NCI-H1105 (cell line): ENCODE data around the gene EEF2.
"Not testable (repeated sequence)": the region's sequence is repeated elsewhere in the genome, so short reads cannot be mapped to it uniquely, and the experiment has no call there.

ENCODE experiments used
- DNase-seq: peaks from one replicate; lab custom pipeline; 2025; lab: John Stamatoyannopoulos, UW

EEF2 gene

DNA sequence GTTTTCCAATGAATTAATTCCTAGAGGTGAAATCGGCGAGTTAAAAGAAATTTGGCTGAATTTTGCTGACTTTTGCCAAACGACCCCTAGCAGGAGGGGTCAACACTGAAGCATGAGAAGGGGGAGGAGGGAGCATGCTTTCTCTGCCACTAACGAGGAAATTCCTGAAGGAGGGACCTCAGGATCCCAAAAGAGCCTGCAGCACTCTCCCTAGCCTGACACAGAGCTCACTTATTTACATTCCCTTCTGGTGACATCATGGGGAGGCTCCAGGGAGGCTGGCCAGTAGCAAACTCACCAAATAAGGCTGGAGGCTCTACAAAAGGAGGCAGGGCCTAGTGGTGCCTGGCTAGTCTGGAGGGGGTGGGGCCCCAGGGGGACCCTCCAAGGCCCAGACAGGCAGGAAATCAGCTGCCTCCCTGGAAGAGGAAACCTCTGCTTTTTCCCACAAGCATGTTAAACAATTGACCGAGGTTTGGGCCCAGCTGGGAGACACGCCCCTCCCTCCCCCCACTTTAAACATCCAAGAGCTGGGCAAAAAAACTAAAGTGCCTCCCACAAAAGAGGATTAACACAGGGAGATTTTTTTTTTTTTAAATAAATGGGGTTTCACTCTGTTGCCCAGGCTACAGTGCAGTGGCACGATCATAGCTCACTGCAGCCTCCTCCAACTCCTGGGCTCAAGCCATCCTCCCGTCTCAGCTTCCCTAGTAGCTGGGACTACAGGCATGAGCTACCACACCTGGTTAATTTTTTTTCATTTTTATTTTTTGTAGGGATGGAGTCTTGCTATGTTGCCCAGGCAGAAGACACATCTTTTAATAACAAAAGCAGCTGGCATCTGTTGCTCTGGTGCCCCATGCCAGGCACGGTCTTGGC is 16.5 kb downstream of the EEF2 start:
- DNase-seq: no peak

DNA sequence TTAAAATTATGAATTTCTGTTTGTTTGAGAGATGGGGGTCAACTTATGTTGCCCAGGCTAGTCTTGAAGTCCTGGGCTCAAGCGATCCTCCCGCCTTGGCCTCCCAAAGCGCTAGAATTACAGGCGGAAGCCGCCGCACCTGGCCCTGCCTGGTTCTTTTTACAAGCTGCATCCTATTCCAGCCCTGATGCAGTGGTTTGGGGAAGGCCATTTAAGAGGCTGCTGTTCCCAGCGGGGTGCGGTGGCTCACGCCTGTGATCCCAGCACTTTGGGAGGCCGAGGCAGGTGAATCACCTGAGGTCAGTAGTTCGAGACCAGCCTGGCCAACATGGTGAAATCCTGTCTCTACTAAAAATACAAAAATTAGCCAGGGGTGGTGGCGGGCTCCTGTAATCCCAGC is 17.3 kb downstream of the EEF2 start:
- not testable (repeated sequence) for DNase-seq

DNA sequence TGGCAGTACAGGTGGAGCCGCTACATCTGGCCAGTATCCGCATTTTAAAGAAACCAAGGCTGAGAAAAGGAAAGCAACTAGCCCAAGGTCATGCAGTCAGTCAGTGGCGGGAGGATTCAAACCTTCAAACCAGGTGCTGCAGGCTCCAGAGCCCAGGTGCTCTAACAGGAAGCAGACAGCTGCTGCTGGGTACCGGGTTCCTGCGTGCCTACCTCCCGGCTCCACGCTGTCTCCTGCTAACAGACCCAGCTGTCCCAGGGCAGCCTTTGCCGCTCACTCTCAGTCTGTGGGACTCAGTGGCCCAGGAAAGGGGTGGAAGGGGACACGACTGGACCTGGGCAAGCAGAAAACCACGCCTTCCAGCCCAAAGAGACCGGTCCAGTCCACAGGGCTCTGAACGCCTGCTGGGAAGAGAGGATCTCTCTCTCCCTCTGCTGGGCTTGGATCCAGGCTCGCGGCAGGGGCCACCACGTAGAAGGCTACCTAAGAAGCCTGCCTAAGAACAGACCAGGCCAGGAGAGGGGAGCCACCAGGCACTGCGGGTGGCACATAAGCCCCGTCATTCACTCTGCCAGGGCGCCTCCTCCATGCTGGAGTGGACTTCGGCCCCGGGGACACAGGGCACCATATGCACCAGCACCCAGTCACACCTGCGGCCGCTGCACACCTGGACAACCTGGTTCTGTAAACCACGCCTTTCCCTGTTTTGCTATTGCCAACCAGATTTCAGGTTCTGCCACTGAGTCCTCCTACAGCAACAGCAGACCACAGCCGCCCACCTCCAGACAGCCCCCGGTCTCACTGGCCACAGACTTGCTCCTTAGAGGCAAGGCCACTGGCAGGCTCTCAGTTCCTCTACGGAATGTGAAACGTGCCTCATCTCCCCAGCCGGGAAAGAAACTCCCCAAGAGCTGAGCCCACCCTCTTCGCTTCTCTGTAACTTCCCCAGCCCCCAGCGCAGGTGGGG is 18.9 kb downstream of the EEF2 start:
- no peak for DNase-seq

DNA sequence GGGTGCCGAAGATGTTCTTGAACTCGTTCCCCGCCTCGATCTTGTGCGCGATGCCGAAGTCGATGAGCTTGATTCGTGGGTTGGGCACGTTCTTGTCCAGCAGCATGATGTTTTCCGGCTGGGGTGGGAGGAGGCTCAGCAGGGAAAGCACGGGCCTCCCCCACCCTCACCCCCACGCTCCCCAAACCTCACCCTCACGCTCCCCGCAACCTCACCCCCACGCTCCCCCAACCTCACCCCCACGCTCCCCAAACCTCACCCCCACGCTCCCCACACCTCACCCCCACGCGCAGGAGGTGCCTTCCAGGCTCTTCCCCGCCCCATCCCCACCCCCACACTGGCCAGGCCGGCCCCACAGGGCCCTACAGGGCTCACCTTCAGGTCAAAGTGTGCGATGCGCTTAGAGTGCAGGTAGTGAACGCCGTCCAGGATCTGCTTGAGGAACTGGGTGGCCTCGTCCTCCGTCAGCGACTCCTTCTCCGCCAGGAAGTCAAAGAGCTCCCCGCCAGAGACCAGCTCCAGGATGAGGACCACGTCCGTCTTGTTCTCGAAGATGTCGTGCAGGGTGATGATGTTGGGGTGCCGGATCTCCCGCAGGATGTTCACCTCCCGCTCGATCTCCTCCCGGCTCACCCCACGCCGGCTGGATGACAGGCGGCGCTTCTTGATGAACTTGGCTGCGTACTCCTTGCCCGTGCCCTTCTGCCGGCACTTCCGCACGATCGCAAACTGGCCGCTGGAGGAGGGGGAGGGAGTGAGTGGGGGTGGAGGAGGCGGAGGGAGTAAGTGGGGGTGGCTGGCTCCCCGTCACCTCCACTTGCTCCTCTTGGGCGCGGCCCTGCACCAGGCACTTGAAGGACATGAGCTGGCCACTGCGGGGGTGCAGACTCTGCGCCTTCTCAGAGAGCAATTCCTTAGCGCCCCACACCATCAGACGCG is 20.7 kb downstream of the EEF2 start:
- no peak for DNase-seq

DNA sequence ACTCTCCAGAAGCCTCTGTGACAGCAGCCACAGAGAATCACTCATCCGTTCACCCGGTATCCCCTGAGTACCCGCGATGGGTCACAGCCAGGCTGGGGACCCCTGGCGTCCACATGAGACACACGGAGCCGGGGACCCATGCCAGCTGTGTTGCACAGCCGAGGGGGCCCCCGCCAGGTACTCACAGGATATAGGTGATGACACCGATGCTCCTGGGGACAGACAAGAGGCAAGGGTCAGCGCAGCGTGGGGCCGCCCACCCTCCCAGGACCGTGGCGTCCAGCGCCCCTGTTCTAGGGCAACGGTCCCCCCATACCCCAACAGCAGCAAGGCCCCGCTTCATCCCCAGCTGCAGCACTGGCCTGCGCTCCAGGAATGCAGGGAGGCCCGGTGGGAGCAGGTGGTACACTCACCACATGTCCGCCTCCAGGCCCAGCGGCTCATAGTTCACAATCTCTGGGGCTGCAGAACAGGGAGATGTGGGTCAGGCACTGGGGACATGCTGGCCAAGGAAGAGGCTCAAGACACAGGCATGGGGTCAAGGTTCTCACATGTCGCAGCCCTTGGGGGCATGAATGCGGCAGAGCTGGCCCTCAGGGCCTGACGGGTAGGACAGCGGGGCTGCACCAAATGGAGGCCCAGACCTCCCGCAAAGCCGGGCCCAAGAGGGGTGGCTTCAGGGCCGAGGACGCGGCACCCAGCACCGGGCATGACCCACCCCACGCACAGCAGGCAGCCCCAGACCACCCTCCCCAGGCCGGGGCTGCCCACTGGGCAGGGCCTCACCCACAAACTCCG is 21.6 kb downstream of the EEF2 start:
- no peak for DNase-seq

DNA sequence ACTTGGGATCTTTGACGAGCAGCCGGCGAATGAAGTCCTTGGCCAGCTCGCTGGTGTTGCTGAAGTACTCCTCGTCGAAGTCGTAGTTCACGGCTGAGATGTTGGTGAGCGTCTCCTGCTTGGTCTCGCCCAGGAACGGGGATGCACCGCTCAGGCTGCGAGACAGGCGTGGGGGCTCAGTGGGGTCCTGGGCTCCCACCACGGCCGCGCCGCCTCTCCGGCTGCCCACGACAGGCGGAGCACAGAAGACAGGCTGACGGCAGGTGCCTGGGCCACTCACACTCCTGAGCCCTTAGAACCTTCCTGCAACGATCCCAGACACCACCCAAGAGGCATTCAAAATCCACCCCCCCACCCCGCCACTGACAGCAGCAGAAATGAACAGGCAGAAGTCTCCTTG is 24.3 kb downstream of the EEF2 start:
- no peak for DNase-seq

DNA sequence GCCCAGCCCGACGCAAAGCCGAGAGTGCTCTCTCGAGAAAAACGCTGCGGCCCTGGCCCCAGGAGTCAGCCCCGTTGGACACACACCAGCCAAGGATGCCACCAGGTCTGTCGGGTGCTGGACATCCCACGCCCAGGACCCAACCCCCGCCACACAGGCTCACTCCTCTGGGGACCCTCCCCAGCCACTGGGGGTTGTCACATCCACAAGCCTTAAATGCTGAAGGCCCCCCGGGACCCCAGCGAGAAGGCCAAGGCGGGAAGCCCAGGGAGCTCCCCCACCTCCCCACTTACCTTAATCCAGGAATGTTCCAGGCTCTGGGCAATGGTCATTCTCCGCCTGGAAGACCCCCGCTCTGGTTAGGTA is 25.5 kb downstream of the EEF2 start:
- DNase-seq: no peak

DNA sequence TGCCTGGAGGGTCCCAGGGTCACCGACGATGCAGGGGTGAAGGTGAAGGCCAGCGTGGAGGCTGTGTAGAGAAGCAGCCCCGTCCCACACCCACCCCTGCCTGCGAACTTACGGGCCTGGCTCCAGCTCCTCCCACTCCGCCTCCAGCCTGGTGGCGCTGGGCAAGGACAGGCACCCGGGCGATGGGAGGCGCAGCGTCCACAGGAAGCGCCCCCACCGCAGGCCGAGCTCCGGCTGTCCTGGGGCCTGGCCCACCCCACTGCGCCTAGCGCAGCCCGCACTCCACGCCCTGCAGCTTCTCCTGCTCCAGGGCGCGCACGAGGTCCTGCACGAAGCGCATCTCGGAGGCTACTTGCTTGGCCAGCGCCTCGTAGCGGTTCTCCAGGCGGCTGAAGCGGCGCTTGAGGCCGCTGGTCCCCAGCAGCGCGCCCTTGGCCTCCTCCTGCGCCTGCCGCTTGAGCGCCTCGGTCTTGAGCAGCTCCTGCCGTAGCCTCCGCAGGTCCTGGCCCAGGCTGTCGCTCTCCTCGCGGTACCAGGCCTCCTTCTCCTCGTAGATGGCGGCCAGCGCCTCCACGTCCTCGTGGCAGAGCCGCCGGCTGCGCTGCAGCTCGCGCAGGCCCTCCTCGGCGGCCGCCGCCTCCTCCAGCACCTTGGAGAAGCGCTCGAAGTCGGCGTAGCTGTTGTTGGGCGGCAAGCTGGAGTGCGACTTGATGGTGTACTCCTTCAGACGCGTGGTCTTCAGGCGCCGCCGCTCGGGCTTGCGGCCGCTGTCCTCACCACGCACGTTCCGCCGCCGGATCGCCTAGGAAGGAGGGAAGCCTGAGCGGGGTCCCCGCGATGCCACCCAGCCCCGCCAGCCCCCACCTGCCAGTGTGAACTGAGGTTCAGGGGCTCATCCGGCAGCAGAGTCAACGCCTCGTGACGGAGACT is 26.2 kb downstream of the EEF2 start:
- no peak for DNase-seq

DNA sequence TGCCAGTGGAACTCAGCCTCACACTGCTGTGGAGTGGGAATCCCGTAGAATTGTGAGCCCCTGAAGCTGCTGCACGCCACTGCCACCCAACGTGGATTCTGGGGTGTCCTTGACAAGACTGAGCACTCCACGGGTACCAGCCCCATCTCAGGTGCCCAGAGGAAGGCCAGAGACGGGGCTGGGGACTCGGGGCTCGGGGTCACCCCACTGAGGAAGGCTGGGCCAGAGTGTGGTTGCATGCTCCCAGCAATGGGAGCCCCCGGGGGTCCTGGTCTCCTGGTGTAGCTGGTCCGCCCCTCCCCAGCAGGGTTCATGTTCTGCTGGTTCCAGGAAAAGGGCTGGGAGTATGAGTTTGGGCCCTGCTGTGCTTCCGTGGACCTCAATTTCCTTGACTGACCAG is 29.6 kb downstream of the EEF2 start:
- DNase-seq: no peak

DNA sequence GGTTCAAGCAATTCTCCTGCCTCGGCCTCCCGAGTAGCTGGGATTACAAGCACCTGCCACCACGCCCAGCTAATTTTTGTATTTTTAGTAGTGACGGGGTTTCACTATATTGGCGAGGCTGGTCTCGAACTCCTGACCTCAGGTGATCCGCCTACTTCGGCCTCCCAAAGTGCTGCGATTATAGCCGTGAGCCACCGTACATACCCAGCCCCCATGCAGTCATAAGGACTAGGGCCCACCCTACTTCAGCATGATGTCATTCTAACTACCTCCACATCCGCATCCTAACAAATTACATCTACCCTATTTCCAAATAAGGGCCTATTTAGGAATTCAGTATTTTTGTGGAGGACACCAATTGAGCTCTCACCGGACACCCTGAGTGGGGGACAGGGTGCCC is 30.0 kb downstream of the EEF2 start:
- not testable (repeated sequence) for DNase-seq

DNA sequence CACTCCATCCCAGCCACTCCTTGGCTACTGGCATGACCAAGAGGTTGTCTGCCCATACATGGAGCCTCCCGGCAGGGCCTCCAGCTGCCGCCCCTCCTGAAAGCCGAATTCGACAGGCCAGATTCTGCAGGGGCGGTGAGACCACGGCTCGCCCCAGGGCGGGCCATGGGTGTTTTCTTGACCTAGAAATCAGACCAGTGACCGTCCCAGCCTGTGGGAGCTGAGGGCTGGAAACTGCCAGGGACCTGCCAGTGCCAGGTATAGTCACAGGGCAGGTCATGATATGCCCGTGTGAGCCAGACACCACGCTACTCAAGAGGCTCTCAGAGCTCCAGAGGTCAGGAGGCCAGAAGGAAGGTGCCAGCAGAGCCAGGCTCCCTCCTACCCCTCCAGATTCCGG is 31.2 kb downstream of the EEF2 start:
- DNase-seq: no peak

DNA sequence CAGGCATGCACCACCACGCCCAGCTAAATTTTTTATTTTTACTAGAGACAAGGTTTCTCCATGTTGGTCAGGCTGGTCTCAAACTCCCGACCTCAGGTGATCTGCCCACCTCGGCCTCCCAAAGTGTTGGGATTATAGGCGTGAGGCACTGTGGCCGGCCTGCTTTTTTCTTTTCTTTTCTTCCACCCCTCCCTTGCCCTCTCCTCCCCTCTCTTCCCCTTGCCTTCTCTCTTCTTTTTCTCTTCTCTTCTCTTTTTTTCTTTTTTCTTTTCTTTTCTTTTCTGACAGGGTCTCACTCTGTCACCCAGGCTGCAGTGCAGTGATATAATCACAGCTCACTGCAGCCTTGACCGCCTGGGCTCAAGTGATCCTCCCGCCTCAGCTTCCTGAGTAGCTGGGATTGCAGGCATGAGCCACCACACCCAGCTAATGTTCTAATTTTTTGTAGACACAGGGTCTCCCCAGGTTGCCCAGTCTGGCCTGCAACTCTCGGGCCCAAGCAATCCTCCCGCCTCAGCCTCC is 32.4 kb downstream of the EEF2 start:
- not testable (repeated sequence) for DNase-seq

DNA sequence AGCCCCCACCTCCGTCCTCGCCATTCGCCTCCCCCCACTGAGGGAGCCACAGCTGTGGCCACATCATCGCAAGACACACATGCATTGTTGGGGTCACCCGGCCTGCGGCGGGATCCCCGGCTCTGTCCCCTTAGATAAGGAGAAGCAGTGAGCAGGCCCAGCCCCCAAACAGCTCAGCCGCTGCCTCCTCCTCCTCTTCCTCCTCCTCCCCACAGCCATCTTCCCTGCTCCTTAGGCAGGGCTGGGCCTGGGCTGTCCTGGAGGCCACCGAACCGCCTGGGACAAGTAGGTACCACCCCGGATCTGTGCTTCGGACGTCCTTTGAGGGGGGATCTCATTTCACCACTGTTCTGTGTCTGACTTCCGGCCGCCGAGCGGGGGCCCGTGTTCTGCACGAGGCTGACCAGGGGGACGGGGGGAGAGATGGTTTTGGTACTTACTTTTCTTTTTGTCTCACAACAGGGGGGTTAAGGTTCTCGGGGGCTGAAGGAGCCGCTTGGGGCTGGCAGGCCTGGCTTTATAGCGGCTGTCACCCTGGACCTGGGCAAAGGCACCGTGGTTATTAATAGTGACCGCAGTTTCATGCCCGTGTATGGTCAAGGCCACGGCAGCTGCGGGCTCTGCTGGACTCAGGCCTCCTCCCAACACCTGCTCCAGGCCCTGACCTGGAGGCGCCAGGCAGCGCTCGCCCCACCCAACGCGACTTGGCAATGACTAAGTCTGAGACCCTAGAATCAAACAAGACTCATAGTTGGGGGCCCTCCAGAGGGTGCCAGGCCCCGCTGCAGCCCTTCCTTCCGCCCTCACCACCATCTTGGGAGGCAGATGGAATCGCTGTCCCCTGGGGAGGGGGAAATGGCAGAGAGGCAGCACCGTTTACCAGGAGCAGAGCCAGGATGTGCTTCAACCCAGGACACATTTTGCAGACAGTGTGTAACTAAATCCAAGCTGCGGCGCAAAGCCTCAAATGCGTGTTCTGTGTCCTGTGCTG is 34.1 kb downstream of the EEF2 start:
- no peak for DNase-seq

DNA sequence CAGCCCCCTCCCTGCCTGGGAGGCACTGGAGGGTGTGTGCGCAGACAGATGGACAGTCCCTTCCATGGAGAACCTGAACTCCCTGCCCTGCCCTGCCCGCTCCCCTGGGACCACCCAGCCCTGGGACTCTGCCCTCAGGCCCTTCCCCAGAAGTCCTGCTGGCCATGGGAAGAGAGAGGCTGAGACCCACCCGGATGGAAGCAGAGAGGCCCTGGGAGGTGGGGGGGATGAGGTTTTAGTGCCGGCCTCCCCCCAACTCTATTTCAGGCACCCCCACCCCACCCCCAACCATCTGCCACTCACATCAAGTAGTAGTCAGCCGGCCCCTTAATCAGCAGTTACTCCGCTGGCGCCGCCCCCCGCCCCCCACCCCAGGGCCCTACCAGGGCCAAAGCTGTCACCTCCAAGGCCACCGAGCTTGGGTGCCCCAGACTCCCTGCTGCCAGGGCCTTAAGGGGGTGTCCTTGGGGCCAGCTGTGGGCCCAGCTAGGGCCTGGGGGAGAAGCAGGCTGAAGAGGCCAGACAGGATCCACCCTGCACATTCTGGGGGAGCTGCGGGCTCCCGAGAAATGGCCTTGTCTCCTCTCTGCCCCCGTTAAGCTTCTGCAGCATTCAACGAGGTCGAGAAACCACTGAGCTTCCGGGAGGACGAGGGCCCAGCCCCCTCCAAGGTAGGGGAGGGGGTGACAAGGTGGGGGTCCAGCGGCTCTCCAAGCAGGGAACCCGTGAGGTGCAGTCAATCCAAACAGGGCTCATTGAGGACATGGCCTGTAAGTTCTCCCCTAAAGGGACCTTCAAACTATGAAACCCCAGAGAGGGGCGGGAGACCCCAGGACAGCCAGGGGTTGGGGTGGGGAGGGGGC is 35.0 kb downstream of the EEF2 start:
- DNase-seq: no peak

DNA sequence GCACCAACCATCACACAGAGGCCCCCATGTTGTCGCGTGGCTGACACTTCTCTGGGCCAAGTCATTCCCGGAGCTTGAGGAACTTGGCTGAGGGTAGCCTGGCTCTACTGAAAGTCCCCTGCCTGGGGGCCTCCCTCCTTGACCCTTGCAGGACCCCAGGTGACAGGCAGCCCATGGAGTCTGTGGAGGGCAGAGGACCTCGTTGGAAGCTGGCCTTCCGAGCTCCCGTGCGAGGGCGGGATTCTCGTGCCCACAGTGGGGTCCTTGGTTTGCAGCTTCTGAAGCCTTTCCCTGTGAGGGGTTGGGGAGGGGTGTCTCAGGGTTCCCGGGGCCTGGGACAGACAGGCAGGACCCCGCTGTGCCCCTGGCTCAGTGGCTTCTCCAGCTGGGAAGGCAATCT is 36.0 kb downstream of the EEF2 start:
- no peak for DNase-seq

DNA sequence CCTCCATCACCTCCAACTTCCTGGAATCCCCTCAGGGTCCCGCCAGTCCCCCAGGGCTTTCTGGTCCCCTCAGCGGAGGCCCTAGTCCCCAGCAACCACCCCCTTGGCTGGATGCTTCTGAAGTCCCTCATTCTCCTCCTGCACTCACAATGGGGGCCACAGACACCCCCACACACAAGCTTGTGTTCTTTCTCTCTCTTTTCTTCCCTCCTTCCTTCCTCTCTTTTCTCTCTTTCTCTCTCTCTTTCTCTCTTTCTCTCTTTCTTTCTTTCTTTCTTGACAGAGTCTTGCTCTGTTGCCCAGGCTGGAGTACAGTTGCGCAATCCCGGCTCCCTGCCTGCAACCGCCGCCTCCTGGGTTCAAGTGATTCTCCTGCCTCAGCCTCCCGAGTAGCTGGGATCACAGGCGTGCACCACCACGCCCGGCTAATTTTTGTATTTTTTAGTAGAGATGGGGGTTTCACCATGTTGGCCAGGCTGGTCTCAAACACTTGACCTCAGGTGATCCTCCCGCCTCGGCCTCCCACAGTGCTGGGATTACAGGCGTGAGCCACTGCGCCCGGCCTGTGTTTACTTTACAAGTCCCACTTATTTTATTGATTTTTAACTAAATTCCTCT is 37.8 kb downstream of the EEF2 start:
- DNase-seq: not testable (repeated sequence)

DNA sequence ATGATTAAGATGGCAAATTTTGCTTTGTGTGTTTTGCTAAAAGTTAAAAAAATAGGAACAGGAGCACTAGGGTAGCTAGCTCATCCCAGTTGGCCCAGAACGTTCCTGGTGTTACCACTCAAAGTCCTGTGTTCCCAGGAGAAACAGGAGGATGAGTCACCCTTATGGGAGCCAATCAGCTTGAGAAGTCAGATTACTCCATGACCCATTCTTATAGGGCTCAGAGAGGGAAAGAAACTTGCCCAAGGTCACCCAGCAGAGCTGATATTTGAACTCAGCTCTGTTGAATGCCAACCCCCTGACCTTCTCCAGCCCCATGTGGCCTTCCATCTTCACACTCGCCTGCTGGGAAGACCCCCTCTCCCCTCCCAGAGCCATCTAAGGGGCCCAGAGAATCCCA is 39.4 kb downstream of the EEF2 start:
- no peak for DNase-seq
